NCI-H128 (cell line): ENCODE results near the gene CARNS1.

Experiments used
- DNase-seq: peaks from one replicate; lab custom pipeline; 2025; ENCODE audit not compliant: unreplicated experiment; lab: John Stamatoyannopoulos, UW

CARNS1 gene

DNA sequence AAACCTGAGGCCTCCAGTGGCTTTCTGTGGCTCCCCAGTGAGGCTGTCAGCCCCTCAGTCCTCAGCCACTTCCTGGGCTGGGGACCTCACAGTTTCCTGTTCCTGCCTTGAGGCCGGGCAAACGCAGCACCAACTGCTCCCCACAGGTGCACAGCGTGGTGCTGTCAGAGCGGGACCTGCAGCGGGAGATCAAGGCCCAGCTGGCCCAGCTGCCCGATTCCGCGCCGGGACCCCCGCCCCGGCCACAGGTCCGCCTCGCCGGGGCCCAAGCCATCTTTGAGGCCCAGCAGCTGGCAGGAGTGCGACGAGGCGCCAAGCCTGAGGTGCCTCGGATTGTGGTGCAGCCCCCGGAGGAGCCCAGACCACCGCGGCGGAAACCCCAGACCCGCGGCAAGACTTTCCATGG, 6.2 kb upstream of the CARNS1 start:
- no peak for DNase-seq

DNA sequence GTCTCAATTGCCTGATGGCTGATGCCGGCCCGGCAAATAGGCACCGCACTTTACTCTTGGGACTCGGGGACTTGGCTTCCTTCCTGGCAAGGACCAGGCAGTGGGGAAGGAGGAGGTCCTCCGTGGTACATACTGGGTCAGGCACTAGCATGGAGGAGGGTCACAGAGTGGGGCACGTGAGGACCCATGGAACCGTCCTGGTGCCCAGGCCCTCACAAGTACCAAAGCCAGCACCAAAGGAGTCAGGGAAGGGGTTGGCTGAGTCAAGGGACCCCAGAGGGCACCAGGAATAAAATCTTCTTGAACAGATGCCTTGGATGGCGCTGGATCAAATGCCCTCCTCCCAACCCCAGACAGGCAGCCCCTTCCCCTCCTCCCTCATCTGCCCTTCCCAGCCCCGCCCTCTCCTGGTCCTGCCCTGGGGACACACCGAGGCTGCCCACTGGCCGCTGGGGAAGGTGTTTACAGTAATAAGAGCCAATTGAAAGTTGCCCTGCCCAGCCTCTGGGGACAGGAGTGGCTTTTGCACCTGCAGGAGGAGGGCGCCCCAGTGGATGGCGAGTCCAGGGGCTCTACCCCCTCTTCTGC, 5.6 kb upstream of the CARNS1 start:
- no peak for DNase-seq

DNA sequence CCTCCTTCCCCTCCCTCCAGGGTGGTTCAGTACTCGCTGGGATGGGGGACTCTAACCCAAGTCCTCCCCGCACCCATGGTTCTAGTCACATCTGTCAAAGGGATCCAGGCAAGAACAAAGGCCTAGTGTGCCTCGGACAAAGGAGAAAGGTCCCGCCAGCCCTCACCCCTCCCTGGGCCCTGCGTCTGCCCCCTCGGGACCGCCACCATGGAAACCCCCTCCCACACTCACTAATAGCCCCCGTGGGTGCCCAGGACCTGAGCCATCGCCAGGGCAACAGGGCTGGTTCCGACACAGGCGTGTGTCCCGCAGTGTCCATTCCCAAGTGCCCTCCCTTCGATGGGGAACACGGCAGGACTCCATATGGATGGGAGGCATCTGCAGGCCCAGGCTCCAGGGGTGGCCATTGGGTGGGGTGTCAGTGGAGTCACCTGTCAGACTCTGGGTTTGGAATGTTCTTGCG, 5.1 kb upstream of the CARNS1 start:
- DNase-seq, result no peak

DNA sequence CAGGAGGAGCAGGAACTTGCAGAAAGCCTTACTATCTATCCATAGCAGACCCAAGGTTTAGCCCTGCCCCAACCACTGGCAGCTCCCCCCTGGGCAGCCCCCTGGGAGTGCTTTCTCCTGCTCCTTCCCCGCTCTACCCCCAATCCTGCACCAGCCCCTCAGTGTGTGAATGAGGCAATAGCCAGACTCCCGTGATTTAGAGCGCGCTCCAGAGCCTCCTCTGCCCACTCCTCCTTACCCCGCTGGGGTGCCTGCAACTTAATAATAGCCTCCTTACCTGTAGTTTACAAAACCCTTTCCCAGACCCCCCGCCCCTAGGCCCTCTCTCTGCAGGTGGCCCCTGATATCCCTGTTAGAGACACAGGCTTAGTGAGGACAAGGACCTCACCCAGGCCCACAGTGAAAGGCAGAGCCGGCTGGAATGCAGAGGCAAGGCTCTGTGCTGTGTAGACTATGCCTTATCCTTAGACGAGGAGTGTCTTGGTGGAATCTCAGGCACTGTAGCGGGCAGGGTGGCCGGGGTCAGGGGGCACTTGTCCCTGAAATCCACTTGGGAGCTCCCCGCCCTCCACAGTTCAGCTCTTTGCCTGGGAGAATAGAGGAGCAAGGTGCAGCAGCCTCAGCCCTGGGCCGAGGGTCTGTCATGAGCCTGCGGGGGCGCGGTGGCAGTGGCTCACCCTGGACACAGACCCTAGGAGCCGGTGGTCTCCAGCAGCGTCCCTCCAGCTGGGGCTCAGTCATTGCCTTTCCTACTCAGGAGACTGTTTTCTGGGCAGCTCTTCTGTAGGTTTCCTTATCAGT, 4.3 kb upstream of the CARNS1 start:
- DNase-seq, result no peak

DNA sequence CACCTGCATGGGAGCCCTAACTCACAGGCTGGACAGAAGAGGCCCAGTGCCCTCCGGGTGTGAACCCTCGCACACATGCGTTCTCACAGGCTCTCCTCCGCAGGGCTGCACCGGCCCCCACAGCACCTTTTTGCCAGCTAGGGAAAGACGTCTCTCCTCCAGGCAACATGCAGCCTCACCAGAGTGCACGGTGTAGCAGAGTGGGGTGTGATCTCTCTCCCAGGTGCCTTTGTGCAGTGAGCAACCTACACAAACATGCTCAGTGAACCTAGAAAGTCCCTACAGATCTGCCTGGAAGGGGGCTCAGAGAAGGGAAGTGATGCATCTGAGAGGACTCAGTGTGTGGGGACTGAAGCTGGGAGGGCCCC, 3.7 kb upstream of the CARNS1 start:
- DNase-seq, result no peak

DNA sequence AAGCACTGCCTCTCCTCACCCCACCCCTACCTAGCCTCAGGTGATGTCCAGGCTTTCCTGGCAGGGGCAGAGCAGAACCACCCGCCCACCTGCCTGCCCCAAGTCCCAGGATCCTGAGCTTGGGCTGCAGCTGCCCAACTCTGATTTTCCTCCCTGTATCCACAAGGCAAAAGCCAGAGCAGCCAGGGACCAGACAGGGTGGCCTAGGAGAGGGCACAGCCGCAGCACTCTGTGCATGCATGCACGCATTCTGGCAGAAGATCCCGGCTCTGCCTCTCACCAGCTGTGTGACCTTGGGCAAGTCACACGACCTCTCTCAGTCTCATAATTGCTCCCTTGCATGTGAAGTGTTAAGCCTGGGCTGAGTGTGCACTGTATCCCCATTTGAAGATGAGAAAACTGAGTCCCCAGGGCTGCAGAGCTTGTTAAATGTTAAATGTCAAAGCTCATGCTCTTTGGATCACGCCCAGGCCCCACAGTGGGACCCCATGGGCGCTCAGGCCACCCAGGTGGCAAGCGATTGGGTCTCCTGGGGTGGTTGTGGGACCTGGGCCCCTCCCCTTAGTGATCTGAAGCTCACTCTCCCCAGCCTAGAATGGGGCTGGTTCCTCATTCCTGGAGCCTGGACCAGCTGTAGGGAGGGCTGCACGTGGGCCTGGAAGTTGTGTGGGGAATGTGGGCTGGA, 2.8 kb upstream of the CARNS1 start:
- DNase-seq, result no peak

DNA sequence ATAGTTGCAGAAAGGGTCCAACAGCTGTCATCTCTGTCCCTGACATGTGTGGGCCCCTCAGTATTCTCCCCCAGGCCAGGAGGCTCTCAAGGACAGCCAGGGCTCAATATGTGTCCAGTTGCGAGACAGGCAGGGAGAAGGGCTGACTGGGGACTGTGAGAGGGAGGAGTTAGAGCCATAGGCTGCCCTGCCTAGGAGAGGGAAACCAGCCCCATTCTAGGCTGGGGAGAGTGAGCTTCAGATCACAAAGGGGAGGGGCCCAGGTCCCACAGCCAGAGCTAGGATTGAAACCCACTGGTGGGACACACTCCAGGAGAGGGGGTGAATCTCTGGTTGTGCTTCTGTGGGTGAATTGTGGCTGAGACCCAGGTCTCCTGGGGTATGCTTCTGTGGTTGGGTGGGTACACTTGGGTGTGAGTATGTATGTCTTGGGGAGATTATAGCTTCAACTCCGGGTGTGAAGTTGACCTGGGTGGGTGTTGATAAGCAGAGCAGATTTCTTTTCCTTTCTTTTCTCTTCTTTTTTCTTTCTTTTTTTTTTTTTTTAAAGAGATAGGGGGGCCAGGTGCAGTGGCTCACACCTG, 2.1 kb upstream of the CARNS1 start:
- no peak for DNase-seq

DNA sequence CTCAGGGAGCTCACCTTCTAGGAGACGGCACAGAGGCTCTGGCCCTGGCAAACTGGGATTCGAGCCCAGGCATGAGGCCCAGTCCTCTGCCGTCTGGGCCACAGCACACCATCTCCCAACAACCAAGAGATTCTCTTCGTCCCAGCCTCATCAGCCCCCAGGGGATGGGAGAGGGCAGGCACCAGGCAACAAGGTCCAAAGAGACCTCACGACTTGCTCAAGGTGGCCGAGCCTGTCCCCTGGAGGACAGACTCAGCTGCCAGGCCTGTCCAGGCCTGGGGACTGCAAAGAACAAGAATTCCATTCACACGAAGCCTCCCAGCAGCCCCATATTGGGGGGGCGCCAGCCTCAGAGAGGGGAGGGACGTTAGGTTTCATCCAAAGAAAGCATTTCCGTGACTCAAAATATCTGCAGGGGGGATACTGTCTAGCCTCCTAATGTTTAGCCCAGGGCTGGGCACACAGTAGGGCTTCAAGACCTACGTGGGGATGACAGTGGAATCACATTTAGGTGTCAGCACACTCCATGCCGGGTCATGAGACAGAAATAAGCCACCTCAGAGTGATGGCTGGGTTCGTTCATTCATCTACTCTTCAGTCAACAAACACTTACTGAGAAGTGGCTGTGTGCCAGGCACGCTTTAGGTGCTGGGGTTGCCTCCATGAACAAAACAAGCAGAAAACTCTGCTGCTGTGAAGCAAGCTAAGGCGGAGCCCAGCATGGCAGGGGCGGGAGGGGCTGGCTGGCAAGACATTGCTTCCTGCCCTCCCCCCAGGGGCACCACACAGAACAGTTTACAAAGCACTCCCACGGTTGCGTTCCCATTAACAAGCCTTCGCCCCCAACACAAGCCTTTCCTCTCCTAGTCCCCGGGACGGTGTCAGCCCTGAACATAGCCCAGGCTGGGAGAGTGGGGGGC, 1.2 kb downstream of the CARNS1 start:
- no peak for DNase-seq

DNA sequence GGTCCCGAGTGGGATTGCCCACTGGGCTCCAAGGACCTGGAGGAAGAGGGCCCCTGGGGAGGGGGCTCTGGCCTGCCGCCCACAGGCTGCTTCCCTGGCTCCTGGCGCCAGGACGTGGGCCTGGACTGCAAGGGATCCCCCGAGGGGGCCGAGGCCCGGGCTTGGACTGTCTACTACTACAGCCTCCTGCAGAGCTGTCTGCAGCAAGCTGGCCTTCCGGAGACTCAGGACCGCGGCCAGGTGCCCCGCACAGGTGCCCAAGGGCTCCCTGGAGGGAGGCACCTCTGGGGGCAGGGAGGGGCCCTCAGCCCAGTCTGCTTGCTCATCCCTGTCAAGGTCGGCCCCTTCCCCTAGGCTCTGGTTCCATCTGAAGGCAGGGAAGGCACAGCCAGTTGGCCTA, 1.9 kb downstream of the CARNS1 start:
- DNase-seq, result no peak

DNA sequence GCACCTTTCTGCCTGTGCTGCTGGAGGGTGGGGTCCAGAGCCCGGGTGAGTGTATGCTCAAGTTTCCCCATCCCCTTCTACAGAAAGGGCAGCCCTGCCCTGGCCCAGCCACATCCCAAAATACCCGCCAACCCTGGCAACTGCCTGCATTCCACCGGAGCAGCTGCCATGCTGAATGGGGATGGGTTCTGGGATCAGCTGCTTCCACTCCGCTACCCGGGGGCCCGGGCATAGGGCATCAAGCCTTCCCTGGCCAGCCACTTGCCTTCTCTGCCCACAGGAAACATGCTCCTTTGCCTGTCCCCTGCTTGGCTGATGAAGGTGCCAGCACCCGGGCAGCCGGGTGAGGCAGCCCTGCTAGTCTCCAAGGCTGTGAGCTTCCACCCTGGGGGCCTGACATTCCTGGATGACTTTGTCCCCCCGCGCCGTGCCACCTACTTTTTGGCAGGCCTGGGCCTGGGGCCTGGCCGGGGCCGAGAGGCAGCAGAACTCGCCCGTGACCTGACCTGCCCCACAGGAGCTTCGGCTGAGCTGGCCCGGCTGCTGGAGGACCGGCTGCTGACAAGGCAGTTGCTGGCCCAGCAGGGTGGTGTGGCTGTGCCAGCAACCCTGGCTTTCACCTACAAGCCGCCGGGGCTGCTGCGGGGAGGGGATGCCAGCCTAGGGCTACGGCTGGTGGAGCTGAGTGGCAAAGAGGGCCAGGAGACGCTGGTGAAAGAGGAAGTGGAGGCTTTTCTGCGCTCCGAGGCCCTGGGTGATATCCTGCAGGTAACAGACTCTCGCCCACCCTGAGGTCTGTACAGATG, 3.2 kb downstream of the CARNS1 start:
- no peak for DNase-seq

DNA sequence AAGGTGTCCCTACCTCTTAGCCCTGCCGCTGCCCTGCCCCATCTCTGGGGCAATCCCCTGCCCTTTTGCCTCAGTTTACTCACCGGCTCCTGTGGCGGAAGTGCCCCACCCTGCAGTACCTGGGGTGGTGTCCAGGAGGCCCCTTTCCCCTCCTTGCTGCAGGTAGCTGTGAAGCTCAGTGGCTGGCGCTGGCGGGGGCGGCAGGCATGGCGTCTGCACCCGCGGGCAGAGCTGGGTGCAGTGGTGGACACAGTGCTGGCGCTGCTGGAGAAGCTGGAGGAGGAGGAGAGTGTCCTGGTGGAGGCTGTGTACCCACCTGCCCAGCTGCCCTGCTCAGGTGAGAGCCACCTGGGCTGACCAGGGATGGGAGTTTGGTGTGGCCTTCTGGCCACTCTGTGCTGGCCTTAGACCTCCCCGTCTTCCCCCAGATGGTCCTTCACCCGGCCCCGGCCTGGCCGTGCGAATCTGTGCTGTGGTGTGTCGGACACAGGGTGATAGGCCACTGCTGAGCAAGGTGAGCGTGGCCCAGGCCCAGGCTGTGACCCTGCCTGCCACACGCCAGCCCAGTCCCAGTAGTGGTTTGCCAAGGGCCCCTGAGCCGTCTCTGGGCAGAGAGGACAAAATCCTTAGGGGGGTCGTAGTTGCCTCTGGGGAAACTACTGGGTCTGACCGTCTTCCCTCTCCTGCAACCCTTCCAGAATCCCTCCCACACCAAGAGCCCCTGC, 4.0 kb downstream of the CARNS1 start:
- no peak for DNase-seq

DNA sequence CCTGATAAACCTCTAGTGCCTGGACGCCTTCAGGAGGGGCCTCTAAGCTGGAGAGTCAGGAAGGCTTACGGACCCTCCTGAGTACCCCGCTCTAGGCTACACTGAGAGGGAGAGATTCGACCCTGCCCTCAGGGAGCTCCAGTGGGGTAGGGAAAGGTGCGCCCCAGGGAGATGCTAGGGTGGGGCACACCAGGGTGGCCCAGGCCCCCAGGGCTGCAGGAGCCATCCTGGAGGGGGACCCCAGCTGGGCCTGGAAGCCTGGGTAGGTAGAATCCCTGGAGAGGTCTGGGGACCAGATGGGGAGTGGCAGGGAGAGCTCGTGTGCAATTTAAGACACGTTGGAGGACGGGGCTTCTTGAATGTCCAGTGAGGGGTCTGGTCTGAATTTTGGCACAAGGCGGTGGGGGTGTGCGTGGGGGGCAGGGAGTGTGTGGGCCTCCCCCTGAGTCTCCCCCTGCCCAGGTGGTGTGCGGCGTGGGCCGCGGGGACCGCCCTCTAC, 4.7 kb downstream of the CARNS1 start:
- no peak for DNase-seq

DNA sequence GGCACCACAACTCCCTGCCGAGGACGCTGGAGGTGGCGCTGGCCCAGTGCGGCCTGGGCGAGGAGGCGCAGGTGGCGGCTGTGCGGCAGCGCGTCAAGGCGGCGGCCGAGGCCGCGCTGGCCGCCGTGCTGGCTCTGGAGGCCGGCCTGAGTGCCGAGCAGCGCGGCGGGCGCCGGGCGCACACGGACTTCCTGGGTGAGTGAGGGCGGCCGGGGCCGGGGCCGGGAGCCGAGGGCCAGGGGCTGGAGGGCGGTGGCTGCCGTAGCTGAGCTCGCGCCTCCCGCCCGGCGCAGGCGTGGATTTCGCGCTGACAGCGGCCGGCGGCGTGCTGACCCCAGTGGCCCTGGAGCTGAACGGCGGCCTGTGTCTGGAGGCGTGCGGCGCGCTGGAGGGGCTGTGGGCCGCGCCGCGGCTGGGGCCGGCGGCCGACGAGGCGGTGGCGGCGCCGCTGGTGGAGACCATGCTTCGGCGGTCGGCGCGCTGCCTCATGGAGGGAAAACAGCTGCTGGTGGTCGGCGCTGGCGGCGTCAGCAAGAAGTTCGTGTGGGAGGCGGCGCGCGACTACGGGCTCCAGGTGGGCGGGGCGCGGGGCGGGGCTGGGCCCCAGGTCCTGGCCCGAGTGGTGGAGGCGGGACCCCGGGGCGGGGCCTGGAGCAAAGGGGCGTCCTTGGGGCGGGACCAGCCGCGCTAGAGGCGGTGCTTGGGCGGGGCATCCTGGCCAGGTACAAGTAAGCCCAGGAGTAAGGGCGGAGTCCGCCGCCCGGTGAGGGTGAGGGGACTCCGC, 5.4 kb downstream of the CARNS1 start:
- peak; percentile 75 for DNase-seq

DNA sequence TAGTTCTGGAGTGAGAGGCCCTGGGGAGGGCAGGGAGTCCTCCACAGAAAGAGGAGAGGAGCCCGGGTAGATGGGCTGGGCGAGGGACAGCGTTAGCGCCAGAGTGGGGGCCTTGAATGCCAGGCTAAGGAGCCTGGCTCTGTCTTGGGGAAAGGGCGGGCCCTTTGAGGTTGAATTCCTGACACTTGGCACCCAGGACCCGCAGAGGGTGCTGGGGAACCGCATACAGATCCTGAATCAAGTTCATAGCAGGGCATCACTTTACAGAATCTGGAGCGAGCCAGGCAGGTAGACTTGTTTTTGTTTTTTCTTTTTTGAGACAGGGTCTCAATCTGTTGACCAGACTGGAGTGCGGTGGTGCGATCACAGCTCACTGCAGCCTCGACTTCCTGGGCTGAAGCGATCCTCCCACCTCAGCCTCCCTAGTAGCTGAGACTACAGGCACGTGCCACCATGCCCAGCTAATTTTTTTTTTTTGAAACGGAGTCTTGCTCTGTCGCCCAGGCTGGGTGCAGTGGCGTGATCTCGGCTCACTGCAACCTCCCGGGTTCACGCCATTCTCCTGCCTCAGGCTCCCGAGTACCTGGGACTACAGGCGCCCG, 6.1 kb downstream of the CARNS1 start:
- no peak for DNase-seq

DNA sequence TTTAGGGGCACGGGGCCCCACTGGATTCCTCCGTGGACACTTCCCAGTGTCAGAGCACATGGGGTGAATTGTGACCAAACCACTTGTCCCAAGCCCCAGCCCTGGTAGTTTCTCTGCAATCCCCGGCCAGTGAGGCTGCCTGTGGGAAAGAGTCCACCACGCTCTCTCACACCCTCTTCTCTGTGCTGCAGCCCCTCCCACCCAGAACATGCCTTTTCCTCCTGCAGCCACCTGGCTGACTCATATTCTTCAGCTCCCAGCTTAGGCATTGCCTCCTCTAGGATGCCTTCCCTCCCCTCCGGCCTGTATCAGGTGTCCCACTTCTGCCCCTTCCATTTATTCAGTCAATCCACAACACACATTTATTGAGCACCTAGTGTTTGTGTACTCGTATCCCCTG, 7.4 kb downstream of the CARNS1 start:
- no peak for DNase-seq

DNA sequence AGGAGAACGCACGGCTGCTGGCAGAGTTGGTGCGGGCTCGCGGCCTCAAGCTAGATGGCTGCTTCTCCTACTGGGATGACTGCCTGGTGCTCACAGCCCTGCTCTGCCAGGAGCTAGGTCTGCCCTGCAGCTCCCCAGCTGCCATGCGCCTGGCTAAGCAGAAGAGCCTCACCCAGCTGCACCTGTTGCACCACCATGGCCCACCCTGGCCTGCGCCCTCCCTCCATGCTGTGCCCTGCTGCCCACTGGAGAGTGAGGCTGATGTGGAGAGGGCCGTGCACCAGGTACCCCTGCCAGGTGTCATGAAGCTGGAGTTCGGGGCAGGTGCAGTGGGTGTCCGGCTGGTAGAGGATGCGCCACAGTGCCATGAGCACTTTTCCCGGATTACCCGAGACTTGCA, 8.0 kb downstream of the CARNS1 start:
- no peak for DNase-seq

DNA sequence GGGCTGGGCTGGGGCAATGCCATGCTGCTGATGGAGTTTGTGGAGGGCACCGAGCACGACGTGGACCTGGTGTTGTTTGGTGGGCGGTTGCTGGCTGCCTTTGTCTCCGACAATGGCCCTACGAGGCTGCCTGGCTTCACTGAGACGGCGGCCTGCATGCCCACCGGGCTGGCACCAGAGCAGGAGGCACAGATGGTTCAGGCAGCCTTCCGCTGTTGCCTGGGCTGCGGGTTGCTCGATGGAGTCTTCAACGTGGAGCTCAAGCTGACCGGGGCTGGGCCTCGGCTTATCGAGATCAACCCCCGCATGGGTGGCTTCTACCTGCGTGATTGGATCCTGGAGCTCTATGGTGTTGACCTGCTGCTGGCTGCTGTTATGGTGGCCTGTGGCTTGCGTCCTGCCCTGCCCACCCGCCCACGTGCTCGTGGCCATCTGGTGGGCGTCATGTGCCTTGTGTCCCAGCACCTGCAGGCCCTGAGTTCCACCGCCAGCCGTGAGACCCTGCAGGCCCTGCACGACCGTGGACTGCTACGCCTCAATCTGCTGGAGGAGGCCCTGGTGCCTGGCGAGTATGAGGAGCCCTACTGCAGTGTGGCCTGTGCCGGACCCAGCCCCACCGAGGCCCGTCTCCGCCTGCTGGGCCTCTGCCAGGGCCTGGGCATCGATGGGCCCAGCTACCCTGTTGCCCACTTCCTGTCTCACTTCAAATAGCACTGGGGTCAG, 8.6 kb downstream of the CARNS1 start:
- DNase-seq, result no peak
